B cell (primary cell): ENCODE data around the gene PCAT7. TPM values are rescaled to one million over a fixed set of nuclear protein-coding genes. Genes with fewer than 3 reads are reported as not detected.

ENCODE experiments used
- ATAC-seq: fragments of 200-7000 bp; cut with Tn5 transposase; one replicate; pipeline ENCODE4 v1.10.0; 2021; ENCODE audit warnings: low read depth, mild to moderate bottlenecking, moderate number of reproducible peaks, moderate library complexity
- CTCF ChIA-PET: fragments of 350-600 bp; sonication (Branson Sonifier 250); formaldehyde crosslinking; loops from one replicate; lab custom pipeline; 2021; ENCODE audit warnings: antibody characterized with exemption, inconsistent platforms; lab: Charles Lee
- POLR2A ChIA-PET: fragments of 350-600 bp; sonication (Branson Sonifier 250); formaldehyde crosslinking; loops from one replicate; lab custom pipeline; 2021; ENCODE audit warnings: antibody characterized with exemption; lab: Charles Lee
- DNase-seq: peaks from one replicate; pipeline ENCODE4 v3.0.0; 2013
- H2AFZ ChIP-seq: 2 replicates; pipeline ENCODE4 v1.6.1; 2012; ENCODE audit warnings: mild to moderate bottlenecking, low read depth, low read length; ENCODE audit not compliant: insufficient read depth, poor library complexity, severe bottlenecking
- H3K27ac ChIP-seq, 2 donors: 1 replicate in 1 of 2; 2 replicates in 1 of 2; pipeline ENCODE4 v1.5.1; 2012 to 2013; ENCODE audit warnings: low read length in 2 of 2, mild to moderate bottlenecking in 2 of 2, moderate library complexity in 1 of 2
- H3K27me3 ChIP-seq, 4 experiments: fragments of 200-600 bp in 1 of 4; sonication (generic) in 1 of 4; replicated peaks in 1 of 4; 1 replicate in 2 of 4; 2 replicates in 2 of 4; pipeline versions ENCODE4 v1.6.1 to v1.7.0; 2013 to 2016; ENCODE audit warnings: low read length in 3 of 4, mild to moderate bottlenecking in 2 of 4, mixed read lengths in 1 of 4, moderate library complexity in 1 of 4; ENCODE audit not compliant: insufficient read depth in 4 of 4, control insufficient read depth in 3 of 4; ENCODE audit errors: control extremely low read depth in 1 of 4
- H3K36me3 ChIP-seq, 2 experiments: replicated peaks in 1 of 2; 1 replicate in 1 of 2; 2 replicates in 1 of 2; pipeline versions ENCODE4 v1.6.1 to v1.7.1; 2013; ENCODE audit warnings: low read length in 1 of 2; ENCODE audit not compliant: insufficient read depth in 2 of 2, control insufficient read depth in 1 of 2; ENCODE audit errors: control extremely low read depth in 1 of 2, extremely low read depth in 1 of 2
- H3K4me1 ChIP-seq, 2 donors: fragments of 200-600 bp in 1 of 2; sonication (generic) in 1 of 2; 1 replicate in 1 of 2; 2 replicates in 1 of 2; pipeline versions ENCODE4 v1.5.1 to v1.6.1; 2013 to 2017; ENCODE audit warnings: low read length in 2 of 2; ENCODE audit not compliant: control insufficient read depth in 2 of 2, insufficient read depth in 2 of 2
- H3K4me2 ChIP-seq: replicated peaks from 2 replicates; pipeline ENCODE3; 2012; ENCODE audit warnings: mild to moderate bottlenecking, low read depth, low read length; ENCODE audit not compliant: poor library complexity, severe bottlenecking
- H3K4me3 ChIP-seq, 5 experiments: fragments of 200-600 bp in 1 of 5; sonication (generic) in 1 of 5; 1 replicate in 3 of 5; 2 replicates in 2 of 5; pipeline versions ENCODE4 v1.5.1 to v1.7.0; 2011 to 2016; ENCODE audit warnings: low read length in 4 of 5, mild to moderate bottlenecking in 4 of 5, low read depth in 2 of 5, control low read depth in 1 of 5, moderate library complexity in 1 of 5; ENCODE audit not compliant: insufficient read depth in 1 of 5; ENCODE audit errors: control extremely low read depth in 1 of 5, extremely low read depth in 1 of 5
- H3K79me2 ChIP-seq: fragments of 200-600 bp; sonication (generic); one replicate; pipeline ENCODE4 v1.6.0; 2016; ENCODE audit warnings: low read length; ENCODE audit not compliant: control insufficient read depth, insufficient read depth
- H3K9ac ChIP-seq: fragments of 200-600 bp; sonication (generic); 2 replicates; pipeline ENCODE4 v1.6.1; 2017; ENCODE audit warnings: mild to moderate bottlenecking, low read length, moderate library complexity
- H3K9me3 ChIP-seq, 3 donors: one replicate each; pipeline versions ENCODE4 v1.6.1 to v1.7.1; 2013; ENCODE audit warnings: low read length in 2 of 3; ENCODE audit not compliant: control insufficient read depth in 2 of 3, insufficient read depth in 1 of 3; ENCODE audit errors: control extremely low read depth in 1 of 3
- H4K20me1 ChIP-seq: 2 replicates; pipeline ENCODE4 v1.6.0; 2012; ENCODE audit warnings: mild to moderate bottlenecking, low read length; ENCODE audit not compliant: insufficient read depth, control insufficient read depth, poor library complexity, severe bottlenecking
- H3K27ac Mint-ChIP-seq: one replicate; pipeline ENCODE4 v1.8.0; 2021; ENCODE audit warnings: mixed read lengths
- H3K27me3 Mint-ChIP-seq: one replicate; pipeline ENCODE4 v1.8.0; 2021; ENCODE audit warnings: mixed read lengths
- H3K4me1 Mint-ChIP-seq: one replicate; pipeline ENCODE4 v1.8.0; 2021; ENCODE audit warnings: mixed read lengths
- H3K4me3 Mint-ChIP-seq: one replicate; pipeline ENCODE4 v1.8.0; 2021; ENCODE audit warnings: mixed read lengths
- H3K9me3 Mint-ChIP-seq: one replicate; pipeline ENCODE4 v1.8.0; 2022; ENCODE audit warnings: mixed read lengths; ENCODE audit not compliant: insufficient read depth
- CTCF ChIP-seq: fragments of 200-600 bp; IDR thresholded peaks from one replicate; pipeline ENCODE4 v1.8.0; 2022; ENCODE audit warnings: antibody characterized with exemption, mild to moderate bottlenecking
- EZH2 ChIP-seq: IDR thresholded peaks from 2 replicates; pipeline ENCODE4 v1.6.1; 2012; ENCODE audit warnings: borderline replicate concordance, low read depth, mild to moderate bottlenecking, moderate library complexity, low read length; ENCODE audit not compliant: insufficient read depth, poor library complexity, severe bottlenecking
- WGBS: methylation state at CpG from one replicate; pipeline ENCODE4 v1.1.5; 2013; ENCODE audit warnings: missing lambda C conversion rate; ENCODE audit not compliant: insufficient coverage; 5-methylcytosine and 5-hydroxymethylcytosine counted together
- intact Hi-C: fragments of 100-400 bp; cut with micrococcal nuclease; formaldehyde crosslinking; loops from one replicate; pipeline ENCODE4 v1.10.0; 2022
- polyA plus RNA-seq: library from polyadenylated mRNA; depleted of rRNA; stranded (reverse); fragments of >200 nt; gene quantifications from 2 replicates; pipeline ENCODE4 v1.2.3, GENCODE V29; 2012
- total RNA-seq, 2 donors: library from RNA; stranded (reverse); fragments of 120-200 nt in 1 of 2; gene quantifications; 1 replicate in 1 of 2; 2 replicates in 1 of 2; pipeline versions ENCODE4 v1.2.3 to v1.2.4, GENCODE V29; 2013 to 2022

Gene PCAT7
- total and polyA plus RNA-seq, 2 donors (not counting 1 experiment from before 2014, with no cell fraction given): not detected

DNA sequence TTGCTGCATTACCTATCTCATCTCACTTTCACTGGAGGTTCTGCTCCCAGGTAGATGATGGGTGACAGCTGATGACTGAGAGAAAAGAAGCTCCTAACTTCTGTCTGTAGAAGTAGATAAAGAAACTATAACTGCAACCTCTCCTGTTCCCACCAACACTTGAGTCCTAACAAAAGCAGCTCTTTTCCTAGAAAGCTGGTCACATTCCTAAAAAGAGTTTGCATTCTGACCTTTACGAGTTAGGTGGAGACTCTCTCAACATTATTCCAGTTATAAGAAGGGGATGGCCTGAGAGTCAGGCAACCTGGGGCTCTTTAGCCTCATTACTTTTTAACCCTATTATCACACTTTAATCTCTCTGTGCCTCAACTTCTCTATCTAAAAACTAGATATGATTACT is 8.9 kb upstream of the PCAT7 start:
- ATAC-seq: no peak
- no peak for DNase-seq

More for the DNA sequence above, 8.9 kb upstream of the PCAT7 start:
- H3K79me2 ChIP-seq: no peaks in the 10 kb centered on the region
- CTCF ChIA-PET: no interaction called here
- no peaks in the 10 kb centered on the region for H3K9me3 ChIP-seq
- Mint-ChIP-seq H3K4me3 (no peak overlapping the region), H3K27ac (no peak overlapping the region), H3K9me3 (no peaks in the 10 kb centered on the region), H3K27me3 (peaks cover 14% of the 10 kb centered on the region), H3K4me1 (no peaks in the 10 kb centered on the region)
- peaks cover 0 to 5% (median 0%) of the 10 kb centered on the region in 4 experiments for H3K27me3 ChIP-seq
- H3K4me3 ChIP-seq: no peak overlapping the region
- H3K4me2 ChIP-seq: no peak overlapping the region
- no peaks in the 10 kb centered on the region for H4K20me1 ChIP-seq
- no peaks in the 10 kb centered on the region for H3K36me3 ChIP-seq
- no peak overlapping the region for H3K9ac ChIP-seq
- no CpG with 5 or more reads among the region's 1 CpG for WGBS
- TF ChIP-seq EZH2 (no peak), CTCF (no peak)
- H2AFZ ChIP-seq: no peak overlapping the region
- POLR2A ChIA-PET: no interaction called here
- H3K4me1 ChIP-seq: no peaks in the 10 kb centered on the region
- intact Hi-C loops: no loop called here
- H3K27ac ChIP-seq: no peak overlapping the region
